H1 (cell line): Measurements from ENCODE around the gene KLHDC7B. TPM values are rescaled to one million over a fixed set of nuclear protein-coding genes. Genes with fewer than 3 reads are reported as not detected.

ENCODE experiments used
- CTCF ChIA-PET: fragments of 300-600 bp; sonication (Branson Sonifier 250); formaldehyde crosslinking; loops from one replicate; lab custom pipeline; 2021; ENCODE audit not compliant: partially characterized antibody; lab: Charles Lee
- POLR2A ChIA-PET: fragments of 300-600 bp; sonication (Branson Sonifier 250); formaldehyde crosslinking; loops from one replicate; lab custom pipeline; 2021; ENCODE audit warnings: inconsistent platforms; ENCODE audit not compliant: partially characterized antibody; lab: Charles Lee
- DNase-seq, 2 experiments: peaks; one replicate each; pipeline versions ENCODE4 v3.0.0 to v3.0.0-alpha.2; 2010 to 2022; ENCODE audit warnings: low spot score in 2 of 2, low read depth in 1 of 2, mixed read lengths in 1 of 2
- FAIRE-seq: peaks from 2 replicates; lab custom pipeline; 2011; peaks lifted over from hg19 to GRCh38; lab: Jason Lieb, UNC
- H2AFZ ChIP-seq: 2 replicates; pipeline ENCODE4 v1.8.1; 2012; ENCODE audit warnings: low read length, inconsistent platforms
- H2AK5ac ChIP-seq: 2 replicates; pipeline ENCODE4 v1.6.1; 2013; ENCODE audit warnings: low read depth, low read length
- H2BK120ac ChIP-seq: replicated peaks from 2 replicates; pipeline ENCODE3; 2013; ENCODE audit warnings: low read depth, low read length, inconsistent platforms
- H2BK12ac ChIP-seq: 2 replicates; pipeline ENCODE4 v1.6.1; 2013; ENCODE audit warnings: low read depth, low read length
- H2BK15ac ChIP-seq: 2 replicates; pipeline ENCODE4 v1.6.1; 2013; ENCODE audit warnings: low read length
- H2BK20ac ChIP-seq: 2 replicates; pipeline ENCODE4 v1.6.1; 2013; ENCODE audit warnings: low read length
- H2BK5ac ChIP-seq: 2 replicates; pipeline ENCODE4 v1.6.1; 2013; ENCODE audit warnings: low read depth, low read length
- H3K14ac ChIP-seq: 2 replicates; pipeline ENCODE4 v1.6.1; 2013; ENCODE audit warnings: inconsistent platforms; ENCODE audit not compliant: insufficient read length
- H3K18ac ChIP-seq: 2 replicates; pipeline ENCODE4 v1.6.1; 2013; ENCODE audit warnings: low read length; ENCODE audit errors: extremely low read depth
- H3K23ac ChIP-seq: 2 replicates; pipeline ENCODE4 v1.6.1; 2013; ENCODE audit warnings: inconsistent platforms; ENCODE audit not compliant: insufficient read length
- H3K23me2 ChIP-seq: 2 replicates; pipeline ENCODE4 v1.6.1; 2013; ENCODE audit warnings: low read depth, low read length
- H3K27ac ChIP-seq: 2 replicates; pipeline ENCODE4 v1.6.1; 2011; ENCODE audit warnings: low read depth, low read length, inconsistent platforms
- H3K27me3 ChIP-seq, 4 experiments: replicated peaks in 1 of 4; 1 replicate in 1 of 4; 2 replicates in 3 of 4; pipeline versions ENCODE4 v1.6.1 to v1.8.1; 2011 to 2013; ENCODE audit warnings: low read length in 3 of 4, mild to moderate bottlenecking in 3 of 4, inconsistent platforms in 2 of 4, mixed read lengths in 2 of 4, moderate library complexity in 1 of 4; ENCODE audit not compliant: control insufficient read depth in 3 of 4, insufficient read depth in 3 of 4; ENCODE audit errors: extremely low read depth in 1 of 4
- H3K36me3 ChIP-seq, 4 experiments: 2 replicates each; pipeline versions ENCODE4 v1.6.1 to v1.8.1; 2011 to 2013; ENCODE audit warnings: mild to moderate bottlenecking in 4 of 4, low read length in 3 of 4, moderate library complexity in 2 of 4, control low read depth in 1 of 4, inconsistent platforms in 1 of 4; ENCODE audit not compliant: insufficient read depth in 4 of 4, control insufficient read depth in 2 of 4
- H3K4ac ChIP-seq: replicated peaks from 2 replicates; pipeline ENCODE3; 2013; ENCODE audit warnings: low read length, low read depth, mixed read lengths, inconsistent platforms; ENCODE audit not compliant: insufficient read length
- H3K4me1 ChIP-seq, 4 experiments: replicated peaks in 1 of 4; 1 replicate in 1 of 4; 2 replicates in 3 of 4; pipeline versions ENCODE4 v1.6.1 to v1.8.1; 2011 to 2013; ENCODE audit warnings: low read length in 3 of 4, inconsistent platforms in 2 of 4, mixed read lengths in 1 of 4; ENCODE audit not compliant: insufficient read depth in 4 of 4, control insufficient read depth in 3 of 4
- H3K4me2 ChIP-seq, 2 experiments: 2 replicates each; pipeline versions ENCODE4 v1.6.1 to v1.8.1; 2011 to 2013; ENCODE audit warnings: low read depth in 2 of 2, low read length in 2 of 2, control low read depth in 1 of 2, inconsistent platforms in 1 of 2, mild to moderate bottlenecking in 1 of 2; ENCODE audit not compliant: insufficient read depth in 1 of 2
- H3K4me3 ChIP-seq, 4 experiments: fragments of 200-600, 300-600 bp in 1 of 4; sonication (generic), shearing (Covaris generic), sonication (Bioruptor Twin) in 1 of 4; 2 replicates each; pipeline versions ENCODE4 v1.5.1 to v1.8.1; 2011 to 2016; ENCODE audit warnings: low read length in 4 of 4, low read depth in 3 of 4, control low read depth in 2 of 4, inconsistent platforms in 2 of 4, mild to moderate bottlenecking in 2 of 4, mixed read lengths in 1 of 4, moderate library complexity in 1 of 4; ENCODE audit not compliant: insufficient read depth in 2 of 4; ENCODE audit errors: extremely low read depth in 1 of 4
- H3K56ac ChIP-seq: replicated peaks from 2 replicates; pipeline ENCODE3; 2013; ENCODE audit warnings: low read depth, mild to moderate bottlenecking, mixed read lengths, low read length, inconsistent platforms; ENCODE audit not compliant: insufficient read length
- H3K79me1 ChIP-seq: 2 replicates; pipeline ENCODE4 v1.6.1; 2013; ENCODE audit warnings: low read depth, low read length, control low read depth
- H3K79me2 ChIP-seq, 2 experiments: 2 replicates each; pipeline versions ENCODE4 v1.6.1 to v1.8.1; 2012 to 2013; ENCODE audit warnings: low read length in 2 of 2, mild to moderate bottlenecking in 2 of 2, inconsistent platforms in 1 of 2; ENCODE audit not compliant: insufficient read depth in 2 of 2, control insufficient read depth in 1 of 2
- H3K9ac ChIP-seq, 4 experiments: replicated peaks in 1 of 4; 1 replicate in 1 of 4; 2 replicates in 3 of 4; pipeline versions ENCODE4 v1.6.1 to v1.8.1; 2011 to 2013; ENCODE audit warnings: low read depth in 3 of 4, low read length in 3 of 4, control low read depth in 2 of 4, mild to moderate bottlenecking in 2 of 4, moderate library complexity in 2 of 4, inconsistent platforms in 1 of 4; ENCODE audit errors: extremely low read depth in 1 of 4
- H3K9me3 ChIP-seq, 2 experiments: 2 replicates each; pipeline versions ENCODE4 v1.6.1 to v1.8.1; 2012 to 2013; ENCODE audit warnings: mild to moderate bottlenecking in 2 of 2, moderate library complexity in 2 of 2, control low read depth in 1 of 2, inconsistent platforms in 1 of 2, low read depth in 1 of 2, low read length in 1 of 2, mixed read lengths in 1 of 2; ENCODE audit not compliant: insufficient read depth in 2 of 2
- H4K20me1 ChIP-seq, 2 experiments: replicated peaks in 1 of 2; 2 replicates each; pipeline versions ENCODE3 to v1.8.1; 2011 to 2013; ENCODE audit warnings: inconsistent platforms in 2 of 2, low read length in 2 of 2, mild to moderate bottlenecking in 1 of 2; ENCODE audit not compliant: insufficient read depth in 2 of 2, control insufficient read depth in 1 of 2
- H4K5ac ChIP-seq: 2 replicates; pipeline ENCODE4 v1.6.1; 2013; ENCODE audit warnings: low read length, low read depth, mixed read lengths, inconsistent platforms; ENCODE audit not compliant: insufficient read length
- H4K8ac ChIP-seq: 2 replicates; pipeline ENCODE4 v1.8.0; 2013; ENCODE audit warnings: mild to moderate bottlenecking, moderate library complexity, low read length, inconsistent platforms; ENCODE audit not compliant: insufficient read depth; ENCODE audit errors: extremely low read depth
- H4K91ac ChIP-seq: replicated peaks from 2 replicates; pipeline ENCODE3; 2013; ENCODE audit warnings: low read length, mixed read lengths, inconsistent platforms; ENCODE audit not compliant: insufficient read length
- RXRA ChIP-seq: IDR thresholded peaks from 2 replicates; pipeline ENCODE4 v1.6.1; 2011; ENCODE audit warnings: low read depth, mild to moderate bottlenecking, low read length, moderate library complexity; ENCODE audit not compliant: insufficient read depth
- WGBS, 2 experiments: shearing (Covaris generic) in 1 of 2; methylation state at CpG; one replicate each; pipeline versions ENCODE4 v1.1.6 to v1.1.7; 2013 to 2015; ENCODE audit warnings: low lambda C conversion rate in 2 of 2, mixed read lengths in 2 of 2, inconsistent platforms in 1 of 2, low coverage in 1 of 2, missing lambda C conversion rate in 1 of 2; ENCODE audit not compliant: insufficient replicate concordance in 2 of 2, insufficient coverage in 1 of 2, insufficient read length in 1 of 2; ENCODE audit errors: extremely low coverage in 1 of 2, missing lambda C conversion rate in 1 of 2; 5-methylcytosine and 5-hydroxymethylcytosine counted together
- polyA plus RNA-seq, 7 experiments: library from polyadenylated mRNA; depleted of rRNA in 3 of 7; stranded (reverse) in 5 of 7; unstranded in 2 of 7; fragments of >200 nt in 5 of 7; fragments of 200-250 nt in 2 of 7; gene quantifications; 1 replicate in 5 of 7; 2 replicates in 1 of 7; 4 replicates in 1 of 7; pipeline versions ENCODE4 v1.2.1 to v1.2.3, GENCODE V29; 2011 to 2013; ENCODE audit warnings: missing spikeins in 2 of 7, mixed read lengths in 2 of 7
- total RNA-seq: library from RNA; stranded (reverse); fragmentation: NEBNext Ultra II Directional; extraction: Animal tissue kit (Norgen Biotek cat#: 25700); gene quantifications from 2 replicates; pipeline ENCODE4 v1.2.1, GENCODE V29; 2021

The KLHDC7B gene
- total and polyA plus RNA-seq, 2 of the 8 experiments (the other 6 are each of a cell fraction or from before 2014, with no cell fraction given): not detected

GRCh38 chr22:50536226-50536625, 9.5 kb upstream of the KLHDC7B start:
- Histone ChIP-seq H3K27ac (no peak overlapping the region), H2BK12ac (no peak overlapping the region), H2BK120ac (no peak overlapping the region), H4K5ac (no peak overlapping the region), H2BK5ac (no peak overlapping the region), H3K4me2 (no peak overlapping the region), H3K23ac (no peak overlapping the region), H3K18ac (no peak overlapping the region), H3K9ac (no peak overlapping the region), H4K91ac (no peak overlapping the region), H2BK15ac (no peak overlapping the region), H3K79me1 (no peaks in the 10 kb centered on the region), H3K4ac (no peak overlapping the region), H2AK5ac (no peak overlapping the region), H2AFZ (no peak overlapping the region), H3K56ac (no peak overlapping the region), H4K20me1 (no peaks in the 10 kb centered on the region), H2BK20ac (no peak overlapping the region), H3K4me3 (no peak overlapping the region), H3K27me3 (peaks cover 13 to 24% (median 21%) of the 10 kb centered on the region in 4 experiments), H3K36me3 (no peaks in the 10 kb centered on the region), H3K14ac (no peak overlapping the region), H4K8ac (no peak overlapping the region), H3K4me1 (peaks cover 0 to 5% (median under 1%) of the 10 kb centered on the region in 4 experiments; a peak in 4 of 7 replicates), H3K23me2 (peaks cover 10% of the 10 kb centered on the region; the same call in 1 of the 2 replicates), H3K9me3 (no peaks in the 10 kb centered on the region), H3K79me2 (no peaks in the 10 kb centered on the region)
- FAIRE-seq (no peak), DNase-seq (no peak)
- no peak for TF ChIP-seq RXRA
- WGBS, 2 experiments: 92% methylated on average over 3 of the region's 3 CpGs; no CpG with 5 or more reads in 1 of the 2 experiments
- ChIA-PET CTCF (interaction anchor here (1.0 to 6.6 kb wide), 6 partner anchors 9 to 160 kb away, joined by 3 to 36 read pairs (median 4); partner anchors contain the start of genes KLHDC7B and SCO2), POLR2A (no interaction called here)
